RWPE2 (cell line): Measurements from ENCODE around the gene GLDN.
"Not testable (repeated sequence)": the region's sequence is repeated elsewhere in the genome, so short reads cannot be mapped to it uniquely, and the experiment has no call there.

Experiments used
- ATAC-seq: fragments of 200-7000 bp; cut with Tn5 transposase; 3 replicates; pipeline ENCODE4 v1.9.1; 2021; ENCODE audit warnings: low read depth
- DNase-seq: peaks from one replicate; pipeline ENCODE4 v3.0.0-alpha.2; 2020; ENCODE audit warnings: low spot score
- H3K27ac ChIP-seq: fragments of 450-650 bp; 2 replicates; pipeline ENCODE4 v1.5.1; 2017; ENCODE audit warnings: mild to moderate bottlenecking; ENCODE audit not compliant: poor library complexity, severe bottlenecking
- H3K27me3 ChIP-seq: fragments of 250-450 bp; sonication (Bioruptor Pico); 2 replicates; pipeline ENCODE4 v1.5.1; 2021; ENCODE audit warnings: mild to moderate bottlenecking, moderate library complexity; ENCODE audit not compliant: insufficient read depth, poor library complexity, severe bottlenecking
- H3K36me3 ChIP-seq: fragments of 250-450 bp; sonication (Bioruptor Pico); 2 replicates; pipeline ENCODE4 v1.5.1; 2020; ENCODE audit warnings: low read depth, mild to moderate bottlenecking, moderate library complexity
- H3K4me1 ChIP-seq: fragments of 250-450 bp; sonication (Bioruptor Pico); 2 replicates; pipeline ENCODE4 v1.5.1; 2021; ENCODE audit warnings: mild to moderate bottlenecking, moderate library complexity; ENCODE audit not compliant: insufficient read depth, poor library complexity, severe bottlenecking
- H3K4me3 ChIP-seq: fragments of 250-450 bp; sonication (Bioruptor Pico); 2 replicates; pipeline ENCODE4 v1.5.1; 2021; ENCODE audit warnings: mild to moderate bottlenecking, moderate library complexity; ENCODE audit not compliant: severe bottlenecking
- H3K9me3 ChIP-seq: fragments of 250-450 bp; sonication (Bioruptor Pico); 2 replicates; pipeline ENCODE4 v1.5.1; 2021; ENCODE audit warnings: mild to moderate bottlenecking, moderate library complexity; ENCODE audit not compliant: severe bottlenecking
- CTCF ChIP-seq: fragments of 450-650 bp; IDR thresholded peaks from one replicate; pipeline ENCODE4 v1.5.1; 2017; ENCODE audit warnings: mild to moderate bottlenecking, moderate library complexity; ENCODE audit not compliant: poor library complexity, severe bottlenecking

Gene GLDN

GRCh38 chr15:51443282-51443914, 101.9 kb downstream of the GLDN start:
- H3K36me3 ChIP-seq = peaks cover 12% of the 10 kb centered on the region
- no peaks in the 10 kb centered on the region for H3K27me3 ChIP-seq
- H3K4me1 ChIP-seq = no peaks in the 10 kb centered on the region
- DNase-seq = no peak
- H3K27ac ChIP-seq = no peak overlapping the region
- H3K9me3 ChIP-seq = no peaks in the 10 kb centered on the region
- no peak for TF ChIP-seq CTCF
- ATAC-seq = peak; percentile 30; the same call in 2 of the 3 replicates
- H3K4me3 ChIP-seq = no peak overlapping the region

GRCh38 chr15:51444112-51444511, 102.7 kb downstream of the GLDN start:
- Histone ChIP-seq H3K4me1 (peaks cover 3% of the 10 kb centered on the region), H3K27me3 (no peaks in the 10 kb centered on the region), H3K27ac (no peak overlapping the region), H3K9me3 (no peaks in the 10 kb centered on the region), H3K4me3 (no peak overlapping the region), H3K36me3 (peaks cover 18% of the 10 kb centered on the region)
- DNase-seq (no peak), ATAC-seq (no peak)
- TF ChIP-seq CTCF = no peak

- peaks cover 10% of the 10 kb centered on the region for H3K4me1 ChIP-seq
- ATAC-seq (no peak), DNase-seq (no peak)
- H3K9me3 ChIP-seq = no peaks in the 10 kb centered on the region
- peaks cover 25% of the 10 kb centered on the region for H3K36me3 ChIP-seq
- no peak for TF ChIP-seq CTCF
- H3K27ac ChIP-seq = no peak overlapping the region
- H3K4me3 ChIP-seq = no peak overlapping the region
- no peaks in the 10 kb centered on the region for H3K27me3 ChIP-seq
Measured at GRCh38 chr15:51444807-51445206, 103.4 kb downstream of the GLDN start.

- not testable (repeated sequence) for H3K4me3 ChIP-seq, H3K27me3 ChIP-seq, DNase-seq, H3K9me3 ChIP-seq, H3K27ac ChIP-seq
- peak; percentile 35 for ATAC-seq
- Histone ChIP-seq H3K4me1 (peaks cover 20% of the 10 kb centered on the region), H3K36me3 (peaks cover 26% of the 10 kb centered on the region)
Measured at GRCh38 chr15:51446029-51446744, 104.7 kb downstream of the GLDN start.

- Histone ChIP-seq H3K4me3 (no peak overlapping the region), H3K36me3 (peaks cover 26% of the 10 kb centered on the region), H3K27me3 (no peaks in the 10 kb centered on the region), H3K27ac (no peak overlapping the region), H3K4me1 (peaks cover 20% of the 10 kb centered on the region), H3K9me3 (no peaks in the 10 kb centered on the region)
- ATAC-seq = no peak
- no peak for DNase-seq
- TF ChIP-seq CTCF = no peak
Measured at GRCh38 chr15:51447855-51448621, 106.6 kb downstream of the GLDN start.
